ENCODE results near the gene SLC9A4.

Gene SLC9A4

GRCh38 chr2:102473020-102473419 lies at the start of gene SLC9A4:
Gene SLC9A4, plus strand, starts transcription at chr2:102473226. Its CDS starts 534 bp downstream, at chr2:102473760.
- peak; percentile 13 to 27 (median 16) for DNase-seq (ENCODE audit: low read depth in 3 of 3)

- no peak for DNase-seq (ENCODE audit: low read depth in 3 of 3)
These were observed 49.7 kb upstream of the SLC9A4 start for GRCh38 chr2:102423368-102423767.

- DNase-seq (ENCODE audit: low read depth in 3 of 3), result no peak
These were observed 48.3 kb upstream of the SLC9A4 start for GRCh38 chr2:102424754-102425153.

- DNase-seq (ENCODE audit: low read depth in 3 of 3), result no peak
These were observed 47.4 kb upstream of the SLC9A4 start for GRCh38 chr2:102425441-102426132.

GRCh38 chr2:102427249-102427648 lies 45.8 kb upstream of the SLC9A4 start:
- DNase-seq (ENCODE audit: low read depth in 3 of 3), result no peak

GRCh38 chr2:102428573-102428972 lies 44.5 kb upstream of the SLC9A4 start:
- DNase-seq (ENCODE audit: low read depth in 3 of 3), result no peak

GRCh38 chr2:102432386-102432785 lies 40.6 kb upstream of the SLC9A4 start:
- no peak for DNase-seq (ENCODE audit: low read depth in 3 of 3)

GRCh38 chr2:102433973-102434654 lies 38.9 kb upstream of the SLC9A4 start:
- no peak for DNase-seq (ENCODE audit: low read depth in 3 of 3)

- DNase-seq (ENCODE audit: low read depth in 3 of 3), result no peak
These were observed 38.2 kb upstream of the SLC9A4 start for GRCh38 chr2:102434655-102435381.

GRCh38 chr2:102435741-102436140 lies 37.3 kb upstream of the SLC9A4 start:
- no peak for DNase-seq (ENCODE audit: low read depth in 3 of 3)

GRCh38 chr2:102436323-102436722 lies 36.7 kb upstream of the SLC9A4 start:
- DNase-seq (ENCODE audit: low read depth in 3 of 3), result no peak

- no peak for DNase-seq (ENCODE audit: low read depth in 3 of 3)
These were observed 35.9 kb upstream of the SLC9A4 start for GRCh38 chr2:102437122-102437521.

GRCh38 chr2:102438111-102438510 lies 34.9 kb upstream of the SLC9A4 start:
- no peak for DNase-seq (ENCODE audit: low read depth in 3 of 3)

- DNase-seq (ENCODE audit: low read depth in 3 of 3), result no peak
These were observed 34.4 kb upstream of the SLC9A4 start for GRCh38 chr2:102438578-102438977.

GRCh38 chr2:102439065-102439695 lies 33.8 kb upstream of the SLC9A4 start:
- no peak for DNase-seq (ENCODE audit: low read depth in 3 of 3)

GRCh38 chr2:102442967-102443828 lies 29.8 kb upstream of the SLC9A4 start:
- peak in 2 of 3 experiments; percentile 13 to 36 for DNase-seq (ENCODE audit: low read depth in 3 of 3)

GRCh38 chr2:102444233-102444632 lies 28.8 kb upstream of the SLC9A4 start:
- DNase-seq (ENCODE audit: low read depth in 3 of 3), result no peak

- DNase-seq (ENCODE audit: low read depth in 3 of 3), result no peak
These were observed 26.1 kb upstream of the SLC9A4 start for GRCh38 chr2:102446936-102447335.

- DNase-seq (ENCODE audit: low read depth in 3 of 3), result peak; percentile 45 to 46 (median 46)
These were observed 23.6 kb upstream of the SLC9A4 start for GRCh38 chr2:102449370-102449974.

GRCh38 chr2:102451968-102452367 lies 21.1 kb upstream of the SLC9A4 start:
- DNase-seq (ENCODE audit: low read depth in 3 of 3), result no peak

GRCh38 chr2:102453501-102453900 lies 19.5 kb upstream of the SLC9A4 start:
- DNase-seq (ENCODE audit: low read depth in 3 of 3), result no peak

Measured in stimulated activated CD4-positive, alpha-beta T cell treated with anti-CD3 and anti-CD28 coated beads, TNF-alpha, amount 100 ng/mL, for 4 hours (primary cell).